K562 (cell line): ENCODE data around the gene PRUNE1. TPM values are rescaled to one million over a fixed set of nuclear protein-coding genes. Genes with fewer than 3 reads are reported as not detected.
A peak's percentile ranks its signal among the peaks of the same experiment; 100 is the strongest.

Experiments used
- ATAC-seq: fragments of 200-7000 bp; cut with Tn5 transposase; 3 replicates; pipeline ENCODE4 v1.9.1; 2020; ENCODE audit warnings: moderate library complexity
- BruUV-seq: library from RNA; stranded (reverse); fragments of 400-500 nt; replicated peaks from 2 replicates; lab custom pipeline; 2021; lab: Mats Ljungman, UMichigan
- CTCF ChIA-PET: fragments of 300-600 bp; formaldehyde crosslinking; extraction: SDS; loops from one replicate; lab custom pipeline; 2021; ENCODE audit warnings: low intra/inter-chr PET ratio; lab: Yijun Ruan, JAX
- POLR2A ChIA-PET: fragments of 300-600, 350-650 bp; sonication (Branson Sonifier 250); formaldehyde crosslinking; extraction: SDS; loops from one replicate; lab custom pipeline; 2021; ENCODE audit warnings: antibody characterized with exemption, inconsistent platforms; lab: Yijun Ruan, JAX
- DNase-seq, 4 experiments: peaks; one replicate each; pipeline versions ENCODE4 v3.0.0 to v3.0.0-alpha.2; 2011 to 2018; ENCODE audit warnings: low spot score in 3 of 4, mixed read lengths in 3 of 4; ENCODE audit errors: extremely low read depth in 1 of 4
- FAIRE-seq: peaks from 2 replicates; lab custom pipeline; 2011; peaks lifted over from hg19 to GRCh38; lab: Jason Lieb, UNC
- H2AFZ ChIP-seq: 2 replicates; pipeline ENCODE4 v1.6.0; 2011; ENCODE audit warnings: low read depth, low read length, control low read depth, inconsistent platforms
- H3K27ac ChIP-seq: fragments of 200-600 bp; 3 replicates; pipeline ENCODE4 v1.8.0; 2011; ENCODE audit warnings: low read depth, mild to moderate bottlenecking, control low read depth, inconsistent platforms, low read length, moderate library complexity, mixed read lengths; ENCODE audit errors: extremely low read depth
- H3K27me3 ChIP-seq, 2 experiments: fragments of 300-600 bp in 1 of 2; 2 replicates in 1 of 2; 3 replicates in 1 of 2; pipeline versions ENCODE4 v1.6.0 to v1.8.0; 2011; ENCODE audit warnings: inconsistent platforms in 2 of 2, low read length in 2 of 2, mild to moderate bottlenecking in 1 of 2, mixed read lengths in 1 of 2, moderate library complexity in 1 of 2; ENCODE audit not compliant: control insufficient read depth in 2 of 2, insufficient read depth in 2 of 2
- H3K36me3 ChIP-seq: fragments of 300-600 bp; 3 replicates; pipeline ENCODE4 v1.8.0; 2011; ENCODE audit warnings: mild to moderate bottlenecking, low read length, inconsistent platforms; ENCODE audit not compliant: control insufficient read depth, insufficient read depth
- H3K4me1 ChIP-seq, 2 experiments: fragments of 200-600 bp in 1 of 2; replicated peaks in 1 of 2; 2 replicates in 1 of 2; 3 replicates in 1 of 2; pipeline versions ENCODE4 v1.5.1 to v1.8.0; 2011; ENCODE audit warnings: inconsistent platforms in 2 of 2, low read length in 2 of 2, mild to moderate bottlenecking in 1 of 2, mixed read lengths in 1 of 2, moderate library complexity in 1 of 2; ENCODE audit not compliant: control insufficient read depth in 2 of 2, insufficient read depth in 2 of 2
- H3K4me2 ChIP-seq: 2 replicates; pipeline ENCODE4 v1.6.1; 2011; ENCODE audit warnings: low read length, control low read depth, inconsistent platforms, mixed read lengths; ENCODE audit not compliant: insufficient read depth
- H3K4me3 ChIP-seq: fragments of 200-600 bp; sonication (generic), shearing (Covaris generic); 2 replicates; pipeline ENCODE4 v1.5.1; 2016; ENCODE audit warnings: control low read depth, inconsistent platforms
- H3K79me2 ChIP-seq: fragments of 200-600 bp; 3 replicates; pipeline ENCODE4 v1.8.0; 2011; ENCODE audit warnings: low read length, inconsistent platforms; ENCODE audit not compliant: control insufficient read depth, insufficient read depth
- H3K9ac ChIP-seq, 2 experiments: 2 replicates each; pipeline versions ENCODE4 v1.6.0 to v1.6.1; 2011; ENCODE audit warnings: low read depth in 2 of 2, low read length in 2 of 2, control low read depth in 1 of 2, inconsistent platforms in 1 of 2, mild to moderate bottlenecking in 1 of 2, mixed read lengths in 1 of 2; ENCODE audit not compliant: insufficient read depth in 1 of 2
- H3K9me1 ChIP-seq: one replicate; pipeline ENCODE4 v1.6.0; 2011; ENCODE audit warnings: inconsistent platforms, mild to moderate bottlenecking, low read length, moderate library complexity; ENCODE audit not compliant: control insufficient read depth, insufficient read depth
- H3K9me3 ChIP-seq: replicated peaks from 2 replicates; pipeline ENCODE4 v1.5.1; 2011; ENCODE audit warnings: low read depth, low read length, inconsistent platforms; ENCODE audit not compliant: control insufficient read depth, insufficient read depth
- H4K20me1 ChIP-seq: replicated peaks from 2 replicates; pipeline ENCODE4 v1.6.1; 2011; ENCODE audit warnings: low read length, inconsistent platforms, mixed read lengths; ENCODE audit not compliant: control insufficient read depth, insufficient read depth
- CSDE1 ChIP-seq, 2 experiments: fragments of 450-650 bp; IDR thresholded peaks; 2 replicates each; pipeline ENCODE4 v1.6.1; 2016; ENCODE audit warnings: mild to moderate bottlenecking in 1 of 2
- GABPB2 ChIP-seq: fragments of 250-450 bp; sonication (Bioruptor Pico); conservative IDR thresholded peaks from 2 replicates; pipeline ENCODE4 v1.5.1; 2021; ENCODE audit warnings: mild to moderate bottlenecking
- NCOA2 ChIP-seq, 2 experiments: fragments of 450-650 bp; IDR thresholded peaks; 2 replicates each; pipeline ENCODE4 v1.6.1; 2018; ENCODE audit warnings: mild to moderate bottlenecking in 2 of 2, moderate library complexity in 1 of 2; ENCODE audit not compliant: partially characterized antibody in 2 of 2
- POLR2A ChIP-seq: fragments of 450-650 bp; conservative IDR thresholded peaks from 2 replicates; pipeline ENCODE4 v1.6.1; 2016
- POLR2AphosphoS5 ChIP-seq: IDR thresholded peaks from 2 replicates; pipeline ENCODE4 v1.6.1; 2011; ENCODE audit warnings: mild to moderate bottlenecking, low read depth, low read length, moderate library complexity; ENCODE audit not compliant: control insufficient read depth, insufficient read depth
- SRSF9 ChIP-seq: fragments of 200-400 bp; formaldehyde crosslinking; IDR thresholded peaks from 2 replicates; pipeline ENCODE4 v1.6.1; 2017; ENCODE audit warnings: low read depth, low read length, borderline replicate concordance
- TAF1 ChIP-seq: IDR thresholded peaks from 2 replicates; pipeline ENCODE4 v1.6.1; 2011; ENCODE audit warnings: mild to moderate bottlenecking, low read length, moderate library complexity; ENCODE audit not compliant: insufficient read depth, control insufficient read depth, severe bottlenecking; ENCODE audit errors: extremely low read depth
- TCFL5 ChIP-seq: fragments of 250-450 bp; sonication (Bioruptor Pico); conservative IDR thresholded peaks from 2 replicates; pipeline ENCODE4 v1.6.1; 2021; ENCODE audit warnings: mild to moderate bottlenecking, moderate library complexity, matching md5 sums
- ZFP36 ChIP-seq: fragments of 150-350 bp; IDR thresholded peaks from 2 replicates; pipeline ENCODE4 v1.6.1; 2018; ENCODE audit warnings: low read length, low read depth; ENCODE audit not compliant: partially characterized antibody
- WGBS: fragments of 100-300 bp; shearing (Covaris generic); methylation state at CpG from one replicate; pipeline ENCODE4 v1.1.6; 2016; ENCODE audit warnings: low coverage, mixed read lengths; ENCODE audit not compliant: insufficient coverage; ENCODE audit errors: missing lambda C conversion rate; 5-methylcytosine and 5-hydroxymethylcytosine counted together
- in situ Hi-C: fragments of 300-500 bp; cut with MboI; formaldehyde crosslinking; loops from 4 replicates; pipeline ENCODE4 v1.15.0; 2018; ENCODE audit warnings: inconsistent platforms, mixed read lengths
- intact Hi-C: fragments of 100-400 bp; cut with micrococcal nuclease; formaldehyde crosslinking; loops from 2 replicates; pipeline ENCODE4 v1.14.2; 2022
- polyA plus RNA-seq, 8 experiments: library from polyadenylated mRNA; depleted of rRNA in 4 of 8; stranded (reverse) in 5 of 8; unstranded in 3 of 8; fragments of >200 nt; fragmentation: Nextera tagmentation in 2 of 8; fragmentation: Illumina TruSeq in 1 of 8; extraction: Ambion mirVana in 2 of 8; extraction: Trizol in 1 of 8; gene quantifications; 2 replicates each; pipeline versions ENCODE4 v1.2.1 to v1.2.3, GENCODE V29; 2011 to 2014; ENCODE audit warnings: inconsistent platforms in 1 of 8, missing spikeins in 1 of 8
- total RNA-seq, 7 experiments: library from RNA; depleted of rRNA in 6 of 7; stranded (reverse); fragments of >200 nt in 6 of 7; fragmentation: Illumina TruSeq in 2 of 7; extraction: Trizol in 2 of 7; gene quantifications; 2 replicates each; pipeline versions ENCODE4 v1.2.1 to v1.2.3, GENCODE V29; 2011 to 2021; ENCODE audit warnings: low replicate concordance in 1 of 7
- TF ChIP-seq, protein P1 (sequence below): fragments of 450-650 bp; IDR thresholded peaks from 2 replicates; pipeline ENCODE4 v1.6.1; 2017; ENCODE audit warnings: antibody characterized with exemption, mild to moderate bottlenecking

PRUNE1 gene
- total and polyA plus RNA-seq, 9 of the 15 experiments (the other 6 are each of a cell fraction or from before 2014, with no cell fraction given) = 16.7 to 48.3 (median 26.2) TPM

DNA sequence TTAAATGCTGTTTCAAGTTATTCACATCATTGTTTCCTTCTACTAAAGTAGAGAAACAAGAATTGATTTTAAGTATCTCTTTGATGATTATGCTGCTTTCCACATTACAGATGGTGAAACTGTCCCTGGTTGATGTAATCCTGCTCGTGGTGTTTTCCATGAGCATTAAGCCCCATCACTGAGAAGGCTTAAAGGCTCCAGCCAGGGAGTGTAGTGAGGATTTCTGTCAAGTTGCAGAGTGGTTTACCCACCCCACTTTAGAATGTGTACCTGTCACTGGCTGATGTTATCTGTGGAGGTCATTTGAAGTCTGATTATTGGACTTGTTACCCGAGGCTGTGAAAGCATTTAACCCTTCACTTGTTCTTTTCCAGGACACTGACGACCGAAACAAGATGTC is 46.5 kb upstream of the PRUNE1 start:
- BruUV-seq = no TSS peak
- H3K4me2 ChIP-seq = no peak overlapping the region
- H3K27me3 ChIP-seq = no peaks in the 10 kb centered on the region
- intact Hi-C loops (no loop called here), in situ Hi-C loops (no loop called here)
- no peak overlapping the region for H3K9ac ChIP-seq
- H3K9me1 ChIP-seq = no peaks in the 10 kb centered on the region
- H3K4me1 ChIP-seq = no peaks in the 10 kb centered on the region; a peak in 1 of 5 replicates
- ATAC-seq = peak; percentile 15
- no peak for DNase-seq
- H3K27ac ChIP-seq = no peak overlapping the region
- peak; percentile 52 for FAIRE-seq
- WGBS = 57% methylated on average over 4 of the region's 4 CpGs
- H3K79me2 ChIP-seq = no peaks in the 10 kb centered on the region
- TF ChIP-seq TCFL5 (CRISPR knock-in tag) = no peak
- peak; percentile 11; the same call in 1 of the 2 replicates for TF ChIP-seq POLR2A
- no peak overlapping the region for H2AFZ ChIP-seq
- H4K20me1 ChIP-seq = 0 out of 2 replicates have a peak, but pooled peaks cover 6% of the 10 kb centered on the region
- H3K36me3 ChIP-seq = peaks cover 89% of the 10 kb centered on the region
- ChIA-PET CTCF (no interaction called here), POLR2A (interaction anchor here (0.7 to 5.6 kb wide), 3 partner anchors 10 to 14 kb away, joined by 5 to 58 read pairs (median 15); partner anchors contain the start of gene CERS2)
- no peaks in the 10 kb centered on the region for H3K9me3 ChIP-seq
- no peak overlapping the region for H3K4me3 ChIP-seq

DNA sequence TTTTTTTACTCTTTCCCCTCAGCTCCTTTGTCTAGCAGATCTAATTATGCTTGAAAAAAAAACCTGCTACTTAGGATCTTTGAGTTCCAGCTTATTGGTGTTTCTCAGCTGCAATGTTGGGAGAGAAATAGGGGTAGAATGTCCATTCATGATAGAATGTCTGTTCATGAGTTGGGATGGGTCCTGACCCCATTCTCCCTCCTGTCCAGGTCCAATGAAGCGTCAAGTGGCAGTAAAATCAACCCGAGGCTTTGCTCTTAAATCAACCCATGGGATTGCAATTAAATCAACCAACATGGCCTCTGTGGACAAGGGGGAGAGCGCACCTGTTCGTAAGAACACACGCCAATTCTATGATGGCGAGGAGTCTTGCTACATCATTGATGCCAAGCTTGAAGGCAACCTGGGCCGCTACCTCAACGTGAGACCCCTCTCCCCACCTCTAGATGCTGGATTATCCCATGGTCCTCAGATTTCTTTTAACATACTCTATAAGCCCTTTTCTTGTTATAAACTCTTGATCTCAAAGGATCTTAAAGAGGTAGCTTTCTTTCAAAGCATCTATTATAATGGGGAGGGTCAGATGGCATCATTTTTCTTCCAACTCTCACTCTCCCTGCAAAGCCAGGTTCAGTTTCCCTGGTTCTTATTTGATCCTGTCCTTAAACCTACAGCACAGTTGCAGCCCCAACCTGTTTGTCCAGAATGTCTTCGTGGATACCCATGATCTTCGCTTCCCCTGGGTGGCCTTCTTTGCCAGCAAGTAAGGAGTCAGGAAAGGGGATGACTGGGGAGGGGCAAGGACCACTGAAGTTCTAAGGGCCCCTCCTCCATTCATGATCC is 44.7 kb upstream of the PRUNE1 start:
- ChIA-PET POLR2A (interaction anchor here (0.6 to 5.6 kb wide), 7 partner anchors 8 to 237 kb away, joined by 3 to 58 read pairs (median 3); partner anchors contain the start of gene CERS2), CTCF (no interaction called here)
- no peaks in the 10 kb centered on the region for H3K9me1 ChIP-seq
- no peak overlapping the region for H3K27ac ChIP-seq
- DNase-seq = no peak
- no peak overlapping the region for H3K4me3 ChIP-seq
- no TSS peak for BruUV-seq
- no peak for FAIRE-seq
- no peaks in the 10 kb centered on the region for H3K9me3 ChIP-seq
- peaks cover 95% of the 10 kb centered on the region for H3K36me3 ChIP-seq
- in situ Hi-C loops (no loop called here), intact Hi-C loops (no loop called here)
- no peak overlapping the region for H3K9ac ChIP-seq
- no peak overlapping the region for H2AFZ ChIP-seq
- WGBS = 85% methylated on average over 10 of the region's 10 CpGs
- H3K27me3 ChIP-seq = no peaks in the 10 kb centered on the region
- no peak overlapping the region for H3K4me2 ChIP-seq
- peaks cover 0 to 4% of the 10 kb centered on the region in 2 experiments; a peak in 2 of 5 replicates for H3K4me1 ChIP-seq
- no peak; the same call in 2 of the 3 replicates for ATAC-seq
- peaks cover 5% of the 10 kb centered on the region for H3K79me2 ChIP-seq
- peaks cover 7% of the 10 kb centered on the region; the same call in 1 of the 2 replicates for H4K20me1 ChIP-seq
- TF ChIP-seq ZFP36 (no peak), GABPB2 (CRISPR knock-in tag) (no peak), POLR2A (peak; percentile 20), TAF1 (no peak), SRSF9 (no peak), POLR2AphosphoS5 (peak; percentile 23; the same call in 1 of the 2 replicates), NCOA2 (IDR thresholded peaks at IDR 0.05; ENCODE audit: partially characterized antibody in 2 of 2) (no peak), CSDE1 (IDR thresholded peaks at IDR 0.05) (no peak)
- TF ChIP-seq, protein P1, sequence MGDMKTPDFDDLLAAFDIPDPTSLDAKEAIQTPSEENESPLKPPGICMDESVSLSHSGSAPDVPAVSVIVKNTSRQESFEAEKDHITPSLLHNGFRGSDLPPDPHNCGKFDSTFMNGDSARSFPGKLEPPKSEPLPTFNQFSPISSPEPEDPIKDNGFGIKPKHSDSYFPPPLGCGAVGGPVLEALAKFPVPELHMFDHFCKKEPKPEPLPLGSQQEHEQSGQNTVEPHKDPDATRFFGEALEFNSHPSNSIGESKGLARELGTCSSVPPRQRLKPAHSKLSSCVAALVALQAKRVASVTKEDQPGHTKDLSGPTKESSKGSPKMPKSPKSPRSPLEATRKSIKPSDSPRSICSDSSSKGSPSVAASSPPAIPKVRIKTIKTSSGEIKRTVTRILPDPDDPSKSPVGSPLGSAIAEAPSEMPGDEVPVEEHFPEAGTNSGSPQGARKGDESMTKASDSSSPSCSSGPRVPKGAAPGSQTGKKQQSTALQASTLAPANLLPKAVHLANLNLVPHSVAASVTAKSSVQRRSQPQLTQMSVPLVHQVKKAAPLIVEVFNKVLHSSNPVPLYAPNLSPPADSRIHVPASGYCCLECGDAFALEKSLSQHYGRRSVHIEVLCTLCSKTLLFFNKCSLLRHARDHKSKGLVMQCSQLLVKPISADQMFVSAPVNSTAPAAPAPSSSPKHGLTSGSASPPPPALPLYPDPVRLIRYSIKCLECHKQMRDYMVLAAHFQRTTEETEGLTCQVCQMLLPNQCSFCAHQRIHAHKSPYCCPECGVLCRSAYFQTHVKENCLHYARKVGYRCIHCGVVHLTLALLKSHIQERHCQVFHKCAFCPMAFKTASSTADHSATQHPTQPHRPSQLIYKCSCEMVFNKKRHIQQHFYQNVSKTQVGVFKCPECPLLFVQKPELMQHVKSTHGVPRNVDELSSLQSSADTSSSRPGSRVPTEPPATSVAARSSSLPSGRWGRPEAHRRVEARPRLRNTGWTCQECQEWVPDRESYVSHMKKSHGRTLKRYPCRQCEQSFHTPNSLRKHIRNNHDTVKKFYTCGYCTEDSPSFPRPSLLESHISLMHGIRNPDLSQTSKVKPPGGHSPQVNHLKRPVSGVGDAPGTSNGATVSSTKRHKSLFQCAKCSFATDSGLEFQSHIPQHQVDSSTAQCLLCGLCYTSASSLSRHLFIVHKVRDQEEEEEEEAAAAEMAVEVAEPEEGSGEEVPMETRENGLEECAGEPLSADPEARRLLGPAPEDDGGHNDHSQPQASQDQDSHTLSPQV = no peak
